GM21619 (cell line): ENCODE results near the gene MMP28.

Source experiments
- ATAC-seq: cut with Tn5 transposase; IDR thresholded peaks from one replicate; pipeline ENCODE4 v1.9.1; 2021; ENCODE audit not compliant: unreplicated experiment

Gene MMP28

DNA sequence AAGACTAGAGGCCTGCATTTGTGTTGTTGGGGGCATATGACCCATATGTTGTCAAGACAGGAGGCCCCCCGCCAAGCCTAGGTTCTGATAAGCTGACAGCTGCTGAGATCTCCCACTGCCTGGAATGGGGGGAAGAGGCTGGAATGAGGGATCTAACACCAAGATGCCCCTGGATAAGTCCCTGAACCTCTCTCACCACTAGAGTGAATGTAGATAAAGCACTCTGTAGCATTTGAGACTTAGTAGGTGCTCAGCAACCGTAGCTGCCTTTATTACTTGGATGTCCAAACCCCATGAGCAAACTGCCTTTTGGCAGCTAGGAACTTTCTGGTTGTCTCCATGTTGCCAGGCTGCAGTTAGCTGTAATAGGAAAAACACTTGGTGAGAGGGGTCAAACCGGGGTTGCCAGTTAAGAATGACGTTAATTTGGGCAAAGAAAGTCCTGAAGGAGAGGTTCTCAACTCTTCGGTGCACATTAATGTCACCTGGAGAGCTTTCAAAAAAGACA lies 68.4 kb downstream of the MMP28 start:
- ATAC-seq = no peak

- no peak for ATAC-seq
These were observed 69.1 kb downstream of the MMP28 start for GRCh38 chr17:35726127-35726952.

GRCh38 chr17:35725802-35726126 lies 69.7 kb downstream of the MMP28 start:
- no peak for ATAC-seq

DNA sequence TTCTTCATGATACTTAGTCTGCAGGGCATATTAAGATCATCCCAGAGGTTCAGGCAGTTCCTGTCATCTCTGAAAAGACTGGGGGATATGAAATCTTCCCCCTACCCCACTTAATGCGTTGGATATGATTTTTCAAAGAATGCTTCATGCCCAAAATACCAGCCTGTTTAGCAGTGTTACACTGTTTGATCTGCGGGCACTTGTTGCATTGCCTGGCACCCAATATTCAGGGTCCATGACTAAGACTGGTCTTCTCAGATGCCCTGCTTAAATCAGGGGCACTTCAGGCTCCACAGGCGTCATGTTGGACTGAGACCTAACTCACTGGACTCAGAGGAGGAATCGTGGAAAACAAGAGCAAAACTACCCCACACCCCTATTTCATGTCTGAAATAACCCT lies 70.4 kb downstream of the MMP28 start:
- no peak for ATAC-seq

DNA sequence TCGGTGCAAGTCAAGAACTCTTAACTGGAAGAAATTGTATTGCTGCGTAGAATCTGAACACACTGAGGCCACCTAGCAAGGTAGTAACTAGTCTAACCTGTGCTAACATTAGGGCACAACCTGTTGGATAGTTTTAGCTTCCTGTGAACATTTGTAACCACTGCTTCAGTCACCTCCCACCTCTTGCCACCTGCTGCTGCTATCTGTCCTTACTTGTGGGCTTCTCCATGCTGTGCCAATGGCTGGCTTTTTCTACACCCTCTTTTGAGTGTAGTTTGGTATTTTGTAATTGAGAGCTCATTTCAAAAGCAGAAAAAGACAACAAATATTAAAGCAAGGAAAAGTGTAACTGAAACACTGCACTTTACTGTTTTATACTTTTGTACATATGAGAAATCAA lies 71.7 kb downstream of the MMP28 start:
- ATAC-seq = no peak

DNA sequence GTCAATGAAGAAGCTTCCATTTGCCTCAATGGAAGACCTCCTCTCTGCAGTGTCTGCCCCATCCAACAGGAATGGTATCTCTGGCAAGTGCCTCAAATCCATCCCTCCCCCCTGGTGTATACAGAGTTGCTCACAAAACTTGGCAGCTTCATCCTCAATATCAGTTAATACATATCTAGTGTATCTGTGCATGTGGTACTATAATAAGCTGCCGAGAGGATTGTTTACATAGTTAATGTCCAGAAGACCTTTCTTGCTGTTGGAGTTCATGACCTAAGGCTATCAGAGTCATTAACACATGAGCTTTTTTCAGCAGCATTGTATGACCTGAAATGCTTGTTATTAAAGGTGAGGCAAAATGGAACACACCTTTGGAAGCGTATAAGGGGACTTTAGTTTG lies 78.0 kb downstream of the MMP28 start:
- ATAC-seq = no peak

DNA sequence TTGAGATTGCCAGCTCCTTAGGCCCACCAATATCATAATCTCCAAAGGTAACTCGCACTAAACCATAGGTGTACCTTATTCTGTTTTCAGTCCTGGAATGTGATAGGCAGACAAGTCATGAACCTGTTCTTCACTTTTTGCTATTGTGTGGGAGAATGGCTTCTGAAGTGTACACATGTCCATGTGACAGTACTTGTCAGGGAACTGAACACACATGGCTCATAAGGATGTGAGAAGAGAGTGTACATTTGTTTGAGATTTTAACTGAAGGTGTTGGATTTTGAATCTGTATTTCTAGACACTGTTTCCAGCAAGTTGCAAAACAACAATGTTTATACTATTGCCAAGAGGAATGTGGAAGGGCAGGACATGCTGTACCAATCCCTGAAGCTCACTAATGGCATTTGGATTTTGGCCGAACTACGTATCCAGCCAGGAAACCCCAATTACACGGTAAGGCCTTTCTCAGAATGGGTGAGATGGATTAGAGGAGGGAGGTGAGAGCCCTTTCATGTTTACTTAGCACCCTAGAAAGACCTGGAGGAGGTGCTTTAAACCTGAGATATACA lies 78.5 kb downstream of the MMP28 start:
- ATAC-seq = no peak

DNA sequence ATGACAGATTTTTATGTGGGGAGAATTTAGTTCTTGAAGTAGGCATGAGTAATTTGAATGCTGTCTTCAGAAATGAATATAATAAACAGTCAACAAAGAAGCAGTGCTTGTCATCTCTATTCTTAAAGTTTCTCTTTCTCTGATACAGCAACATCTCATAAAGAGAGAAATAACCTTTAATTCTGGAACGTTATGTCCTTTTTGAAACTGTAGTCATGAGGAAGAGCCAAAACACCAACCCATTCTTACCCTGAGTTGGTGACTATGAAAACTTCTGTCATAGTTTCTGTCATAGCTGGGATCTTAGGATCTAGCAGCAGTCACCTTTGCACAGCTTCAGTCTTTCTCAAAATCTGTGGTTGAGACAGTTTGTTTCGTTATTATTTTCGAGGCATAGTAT lies 79.3 kb downstream of the MMP28 start:
- no peak for ATAC-seq
